IMR-90 (cell line): ENCODE measurements around the gene TMEM163. TPM values are rescaled to one million over a fixed set of nuclear protein-coding genes. Genes with fewer than 3 reads are reported as not detected.

ENCODE experiments used
- ATAC-seq: fragments of 200-7000 bp; cut with Tn5 transposase; 2 replicates; pipeline ENCODE4 v1.9.1; 2020; ENCODE audit warnings: low read depth, mild to moderate bottlenecking, moderate library complexity
- BruUV-seq: library from RNA; stranded (reverse); fragments of 400-500 nt; replicated peaks from 2 replicates; lab custom pipeline; 2021; lab: Mats Ljungman, UMichigan
- CTCF ChIA-PET: fragments of 300-600 bp; formaldehyde crosslinking; extraction: SDS; loops from one replicate; lab custom pipeline; 2021; ENCODE audit warnings: antibody characterized with exemption; lab: Yijun Ruan, JAX
- POLR2A ChIA-PET: fragments of 300-600 bp; sonication (Branson Sonifier 250); formaldehyde crosslinking; loops from one replicate; lab custom pipeline; 2022; ENCODE audit warnings: antibody characterized with exemption; ENCODE audit not compliant: unreplicated experiment; lab: Charles Lee
- DNase-seq: peaks from one replicate; pipeline ENCODE4 v3.0.0; 2013
- H2AFZ ChIP-seq: replicated peaks from 2 replicates; pipeline ENCODE3; 2013; ENCODE audit warnings: low read length, mild to moderate bottlenecking; ENCODE audit not compliant: poor library complexity
- H2AK5ac ChIP-seq: 2 replicates; pipeline ENCODE4 v1.6.1; 2013; ENCODE audit warnings: low read depth, low read length, inconsistent platforms
- H2AK9ac ChIP-seq: replicated peaks from 2 replicates; pipeline ENCODE3; 2013; ENCODE audit warnings: mild to moderate bottlenecking, low read depth, low read length, moderate library complexity; ENCODE audit not compliant: poor library complexity
- H2BK120ac ChIP-seq: 2 replicates; pipeline ENCODE4 v1.6.1; 2013; ENCODE audit warnings: low read depth, low read length, inconsistent platforms
- H2BK15ac ChIP-seq: 3 replicates; pipeline ENCODE4 v1.6.1; 2013; ENCODE audit warnings: low read depth, low read length, inconsistent platforms
- H2BK20ac ChIP-seq: 2 replicates; pipeline ENCODE4 v1.6.1; 2013; ENCODE audit warnings: low read depth, mild to moderate bottlenecking, inconsistent platforms, low read length, moderate library complexity
- H2BK5ac ChIP-seq: 2 replicates; pipeline ENCODE4 v1.6.1; 2013; ENCODE audit warnings: mild to moderate bottlenecking, low read depth, low read length, inconsistent platforms; ENCODE audit not compliant: poor library complexity, severe bottlenecking
- H3K14ac ChIP-seq: replicated peaks from 2 replicates; pipeline ENCODE4 v1.6.1; 2013; ENCODE audit warnings: low read depth, low read length, inconsistent platforms
- H3K18ac ChIP-seq: 2 replicates; pipeline ENCODE4 v1.6.1; 2013; ENCODE audit warnings: low read depth, low read length, control low read depth
- H3K23ac ChIP-seq: 2 replicates; pipeline ENCODE4 v1.6.1; 2013; ENCODE audit warnings: low read depth, low read length, inconsistent platforms
- H3K27ac ChIP-seq: 2 replicates; pipeline ENCODE4 v1.5.1; 2013; ENCODE audit warnings: mild to moderate bottlenecking, control low read depth, low read length; ENCODE audit not compliant: insufficient read depth
- H3K27me3 ChIP-seq: 2 replicates; pipeline ENCODE4 v1.6.1; 2013; ENCODE audit warnings: low read length; ENCODE audit not compliant: control insufficient read depth, insufficient read depth
- H3K36me3 ChIP-seq: 2 replicates; pipeline ENCODE4 v1.6.1; 2013; ENCODE audit warnings: low read length, mixed read lengths; ENCODE audit not compliant: control insufficient read depth, insufficient read depth
- H3K4ac ChIP-seq: 2 replicates; pipeline ENCODE4 v1.6.1; 2013; ENCODE audit warnings: low read depth, low read length, inconsistent platforms
- H3K4me1 ChIP-seq: 2 replicates; pipeline ENCODE4 v1.6.1; 2013; ENCODE audit warnings: low read length, mixed read lengths; ENCODE audit not compliant: control insufficient read depth, insufficient read depth
- H3K4me2 ChIP-seq: 2 replicates; pipeline ENCODE4 v1.6.1; 2013; ENCODE audit warnings: low read depth, mild to moderate bottlenecking, control low read depth, low read length, moderate library complexity
- H3K4me3 ChIP-seq: 2 replicates; pipeline ENCODE4 v1.5.1; 2013; ENCODE audit warnings: low read depth, mild to moderate bottlenecking, control low read depth, low read length, moderate library complexity; ENCODE audit not compliant: insufficient read depth
- H3K56ac ChIP-seq: 2 replicates; pipeline ENCODE4 v1.6.1; 2013; ENCODE audit warnings: low read length, inconsistent platforms; ENCODE audit not compliant: insufficient read depth; ENCODE audit errors: extremely low read depth
- H3K79me1 ChIP-seq, 2 experiments: 2 replicates each; pipeline ENCODE4 v1.6.1; 2013; ENCODE audit warnings: low read length in 2 of 2, inconsistent platforms in 1 of 2, low read depth in 1 of 2
- H3K9ac ChIP-seq: 2 replicates; pipeline ENCODE4 v1.6.1; 2013; ENCODE audit warnings: low read depth, low read length, control low read depth
- H3K9me1 ChIP-seq: 2 replicates; pipeline ENCODE4 v1.6.1; 2013; ENCODE audit warnings: low read length, inconsistent platforms; ENCODE audit not compliant: insufficient read depth
- H3K9me3 ChIP-seq: 2 replicates; pipeline ENCODE4 v1.6.1; 2013; ENCODE audit warnings: low read length; ENCODE audit not compliant: control insufficient read depth, insufficient read depth
- H4K20me1 ChIP-seq: 2 replicates; pipeline ENCODE4 v1.6.1; 2013; ENCODE audit warnings: low read length, inconsistent platforms; ENCODE audit not compliant: insufficient read depth
- H4K5ac ChIP-seq: 2 replicates; pipeline ENCODE4 v1.6.1; 2013; ENCODE audit warnings: mild to moderate bottlenecking, low read depth, low read length, control low read depth
- H4K8ac ChIP-seq, 2 experiments: 2 replicates each; pipeline ENCODE4 v1.6.1; 2013; ENCODE audit warnings: low read depth in 2 of 2, low read length in 2 of 2, control low read depth in 1 of 2, inconsistent platforms in 1 of 2
- H4K91ac ChIP-seq: 2 replicates; pipeline ENCODE4 v1.6.1; 2013; ENCODE audit warnings: low read depth, low read length, inconsistent platforms; ENCODE audit not compliant: insufficient read depth
- BHLHE40 ChIP-seq: fragments of 150-350 bp; IDR thresholded peaks from 2 replicates; pipeline ENCODE4 v1.6.1; 2016; ENCODE audit warnings: mild to moderate bottlenecking, low read depth, low read length
- CEBPB ChIP-seq: IDR thresholded peaks from 2 replicates; pipeline ENCODE4 v1.6.1; 2012; ENCODE audit warnings: low read depth, low read length, improper control_type of control experiment
- CHD1 ChIP-seq: IDR thresholded peaks from 2 replicates; pipeline ENCODE4 v1.6.1; 2012; ENCODE audit warnings: low read depth, low read length, improper control_type of control experiment
- FOS ChIP-seq: fragments of 150-350 bp; IDR thresholded peaks from 2 replicates; pipeline ENCODE4 v1.6.1; 2016; ENCODE audit warnings: low read depth, low read length
- MAFK ChIP-seq: IDR thresholded peaks from 2 replicates; pipeline ENCODE4 v1.6.1; 2012; ENCODE audit warnings: low read depth, low read length, improper control_type of control experiment
- MXI1 ChIP-seq: IDR thresholded peaks from 2 replicates; pipeline ENCODE4 v1.6.1; 2012; ENCODE audit warnings: low read depth, mild to moderate bottlenecking, low read length, moderate library complexity, borderline replicate concordance
- NFE2L2 ChIP-seq: fragments of 150-350 bp; IDR thresholded peaks from 2 replicates; pipeline ENCODE4 v1.6.1; 2016; ENCODE audit warnings: low read depth, mild to moderate bottlenecking, low read length
- POLR2A ChIP-seq: IDR thresholded peaks from 2 replicates; pipeline ENCODE4 v1.6.1; 2012; ENCODE audit warnings: mild to moderate bottlenecking, low read depth, low read length
- RAD21 ChIP-seq: IDR thresholded peaks from 2 replicates; pipeline ENCODE4 v1.6.1; 2012; ENCODE audit warnings: low read length, improper control_type of control experiment
- RCOR1 ChIP-seq: IDR thresholded peaks from 2 replicates; pipeline ENCODE4 v1.6.1; 2012; ENCODE audit warnings: mild to moderate bottlenecking, low read length, improper control_type of control experiment; ENCODE audit not compliant: insufficient replicate concordance
- RFX5 ChIP-seq: IDR thresholded peaks from 2 replicates; pipeline ENCODE4 v1.8.0; 2012; ENCODE audit warnings: low read depth, mild to moderate bottlenecking, low read length, moderate library complexity
- SMC3 ChIP-seq: fragments of 150-350 bp; IDR thresholded peaks from 2 replicates; pipeline ENCODE4 v1.6.1; 2016; ENCODE audit warnings: low read depth, mild to moderate bottlenecking, antibody characterized with exemption, low read length, moderate library complexity
- WGBS, 2 experiments: methylation state at CpG; one replicate each; pipeline versions ENCODE4 v1.1.5 to v1.1.7; 2013; ENCODE audit warnings: missing lambda C conversion rate in 2 of 2; ENCODE audit not compliant: insufficient read length in 1 of 2; ENCODE audit errors: extremely low coverage in 2 of 2; 5-methylcytosine and 5-hydroxymethylcytosine counted together
- dilution Hi-C: fragments of 300-500 bp; cut with HindIII; formaldehyde crosslinking; loops from one replicate; pipeline ENCODE4 v1.14.3; 2018; ENCODE audit warnings: low sequenced_read_pairs; ENCODE audit not compliant: unreplicated experiment
- in situ Hi-C: fragments of 300-500 bp; cut with MboI; formaldehyde crosslinking; loops from 3 replicates; pipeline ENCODE4 v1.14.3; 2019; ENCODE audit warnings: low sequenced_read_pairs, inconsistent platforms, mixed read lengths
- intact Hi-C: fragments of 100-400 bp; cut with micrococcal nuclease; formaldehyde crosslinking; loops from 2 replicates; pipeline ENCODE4 v1.10.0; 2022
- polyA plus RNA-seq, 3 experiments: library from polyadenylated mRNA; depleted of rRNA; stranded (reverse); fragments of >200 nt; gene quantifications; 2 replicates each; pipeline ENCODE4 v1.2.3, GENCODE V29; 2012; ENCODE audit warnings: low replicate concordance in 1 of 3
- total RNA-seq: library from RNA; depleted of rRNA; stranded (reverse); fragments of >200 nt; gene quantifications from 2 replicates; pipeline ENCODE4 v1.2.3, GENCODE V29; 2012
- TF ChIP-seq, protein P1 (sequence below): fragments of 150-350 bp; IDR thresholded peaks from 2 replicates; pipeline ENCODE4 v1.6.1; 2017; ENCODE audit warnings: mild to moderate bottlenecking, antibody characterized with exemption, low read length, low read depth
- TF ChIP-seq, protein P2 (sequence below): fragments of 150-350 bp; IDR thresholded peaks from 2 replicates; pipeline ENCODE4 v1.6.1; 2016; ENCODE audit warnings: low read depth, mild to moderate bottlenecking, low read length, moderate library complexity, borderline replicate concordance

Gene TMEM163
- total and polyA plus RNA-seq, 2 of the 4 experiments (the other 2 are of a cell fraction), result not detected

DNA sequence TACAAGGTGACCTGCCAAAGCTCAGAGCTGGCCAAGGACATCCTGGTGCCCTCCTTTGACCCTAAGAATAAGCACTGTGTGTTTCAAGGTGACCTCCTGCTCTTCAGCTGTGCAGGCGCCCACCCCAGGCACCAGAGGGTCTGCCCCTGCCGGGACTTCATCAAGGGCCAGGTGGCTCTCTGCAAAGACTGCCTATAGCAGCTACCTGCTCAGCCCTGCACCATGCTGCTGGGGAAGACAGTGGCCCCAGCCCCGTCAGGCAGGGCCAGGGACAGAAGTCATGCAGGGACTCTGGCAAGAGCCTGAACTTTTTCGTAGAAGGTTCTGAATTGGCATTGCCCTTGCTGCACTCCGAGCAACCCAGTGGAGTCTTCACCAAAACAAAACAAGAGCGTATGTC is 270.1 kb downstream of the TMEM163 start:
- Histone ChIP-seq H2BK20ac (no peak overlapping the region), H3K23ac (no peak overlapping the region), H4K8ac (no peak overlapping the region), H3K9me3 (no peaks in the 10 kb centered on the region), H4K5ac (no peak overlapping the region), H4K91ac (no peak overlapping the region), H3K14ac (no peak overlapping the region), H3K4me2 (no peak overlapping the region), H2AFZ (no peak overlapping the region), H3K56ac (no peak overlapping the region), H3K18ac (no peak overlapping the region), H2AK5ac (no peak overlapping the region), H2AK9ac (no peak overlapping the region), H2BK120ac (no peak overlapping the region), H3K36me3 (peaks cover 54% of the 10 kb centered on the region), H3K4me1 (peaks cover 10% of the 10 kb centered on the region; the same call in 1 of the 2 replicates), H3K9me1 (no peaks in the 10 kb centered on the region; the same call in 1 of the 2 replicates), H2BK15ac (no peak overlapping the region), H3K79me1 (peaks cover 0 to 13% of the 10 kb centered on the region in 2 experiments; a peak in 1 of 4 replicates), H3K4me3 (no peak overlapping the region), H3K27ac (no peak overlapping the region), H3K27me3 (no peaks in the 10 kb centered on the region), H3K4ac (no peak overlapping the region), H4K20me1 (no peaks in the 10 kb centered on the region), H3K9ac (no peak overlapping the region), H2BK5ac (no peak overlapping the region)
- dilution Hi-C loops (no loop called here), in situ Hi-C loops (no loop called here), intact Hi-C loops (no loop called here)
- ChIA-PET POLR2A (no interaction called here), CTCF (no interaction called here)
- 94% methylated on average over 3 of the region's 6 CpGs; no CpG with 5 or more reads in 1 of the 2 experiments for WGBS, 2 experiments
- DNase-seq, result no peak
- TF ChIP-seq FOS, result no peak
- TF ChIP-seq CHD1, result no peak
- TF ChIP-seq, protein P1, sequence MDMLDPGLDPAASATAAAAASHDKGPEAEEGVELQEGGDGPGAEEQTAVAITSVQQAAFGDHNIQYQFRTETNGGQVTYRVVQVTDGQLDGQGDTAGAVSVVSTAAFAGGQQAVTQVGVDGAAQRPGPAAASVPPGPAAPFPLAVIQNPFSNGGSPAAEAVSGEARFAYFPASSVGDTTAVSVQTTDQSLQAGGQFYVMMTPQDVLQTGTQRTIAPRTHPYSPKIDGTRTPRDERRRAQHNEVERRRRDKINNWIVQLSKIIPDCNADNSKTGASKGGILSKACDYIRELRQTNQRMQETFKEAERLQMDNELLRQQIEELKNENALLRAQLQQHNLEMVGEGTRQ, result no peak
- no peak for TF ChIP-seq BHLHE40
- TF ChIP-seq RCOR1, result no peak
- TF ChIP-seq CEBPB, result no peak
- TF ChIP-seq, protein P2, sequence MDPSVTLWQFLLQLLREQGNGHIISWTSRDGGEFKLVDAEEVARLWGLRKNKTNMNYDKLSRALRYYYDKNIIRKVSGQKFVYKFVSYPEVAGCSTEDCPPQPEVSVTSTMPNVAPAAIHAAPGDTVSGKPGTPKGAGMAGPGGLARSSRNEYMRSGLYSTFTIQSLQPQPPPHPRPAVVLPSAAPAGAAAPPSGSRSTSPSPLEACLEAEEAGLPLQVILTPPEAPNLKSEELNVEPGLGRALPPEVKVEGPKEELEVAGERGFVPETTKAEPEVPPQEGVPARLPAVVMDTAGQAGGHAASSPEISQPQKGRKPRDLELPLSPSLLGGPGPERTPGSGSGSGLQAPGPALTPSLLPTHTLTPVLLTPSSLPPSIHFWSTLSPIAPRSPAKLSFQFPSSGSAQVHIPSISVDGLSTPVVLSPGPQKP, result no peak
- TF ChIP-seq MXI1, result no peak
- no peak for TF ChIP-seq SMC3
- no peak for TF ChIP-seq POLR2A
- no peak for TF ChIP-seq RAD21
- TF ChIP-seq NFE2L2, result no peak
- no peak for TF ChIP-seq MAFK
- TF ChIP-seq RFX5, result no peak
- BruUV-seq, result no TSS peak
- ATAC-seq, result no peak
